ENCODE measurements around the gene NSMCE4A.
"Not testable (repeated sequence)": the region's sequence is repeated elsewhere in the genome, so short reads cannot be mapped to it uniquely, and the experiment has no call there.

NSMCE4A gene

DNA sequence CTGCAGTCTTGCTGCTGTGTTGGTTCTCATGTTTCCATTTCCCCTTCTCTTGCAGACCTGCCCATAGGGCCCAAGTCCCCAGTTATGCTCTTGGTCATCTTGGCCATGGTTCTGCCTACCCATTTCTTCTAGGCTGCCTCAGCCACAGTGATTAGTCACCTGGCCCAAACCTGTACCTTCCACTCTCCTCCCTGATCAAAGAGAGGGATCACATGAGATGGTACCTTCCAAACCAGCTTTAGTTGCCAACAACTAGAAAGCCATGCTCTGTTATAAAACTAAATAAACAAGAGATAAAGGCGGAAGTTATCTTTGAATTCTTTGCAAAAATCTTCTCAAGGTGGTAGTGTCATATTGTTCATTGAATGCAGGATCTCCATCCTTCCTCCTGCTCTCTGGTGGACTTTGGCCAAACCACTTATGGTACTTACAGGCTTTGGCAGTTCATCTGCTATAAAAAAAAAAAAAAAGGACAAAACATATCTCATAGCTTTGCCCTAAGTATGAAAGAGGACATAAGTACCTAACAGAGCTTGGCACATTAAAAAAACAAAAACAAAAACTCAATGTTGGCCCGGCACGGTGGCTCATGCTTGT, 39.7 kb upstream of the NSMCE4A start:
- Histone ChIP-seq H3K4me1 (ENCODE audit: control insufficient read depth, insufficient read depth, low read length) (peaks cover 22% of the 10 kb centered on the region), H3K4me3 (ENCODE audit: low read length in 2 of 2) (no peak overlapping the region), H3K27ac (ENCODE audit: low read length) (no peak overlapping the region), H3K9ac (ENCODE audit: low read length in 2 of 2) (no peak overlapping the region), H3K36me3 (ENCODE audit: control insufficient read depth in 2 of 2, insufficient read depth in 2 of 2, low read length in 2 of 2) (no peaks in the 10 kb centered on the region), H3K27me3 (ENCODE audit: control insufficient read depth in 1 of 2, insufficient read depth in 2 of 2, low read length in 2 of 2) (no peaks in the 10 kb centered on the region), H3K9me3 (ENCODE audit: control insufficient read depth in 2 of 2, low read length in 2 of 2) (no peaks in the 10 kb centered on the region)

GRCh38 chr10:122013311-122013780, 38.3 kb upstream of the NSMCE4A start:
- no peaks in the 10 kb centered on the region for H3K36me3 ChIP-seq (ENCODE audit: control insufficient read depth in 2 of 2, insufficient read depth in 2 of 2, low read length in 2 of 2)
- no peak overlapping the region for H3K9ac ChIP-seq (ENCODE audit: low read length in 2 of 2)
- peaks cover 15% of the 10 kb centered on the region for H3K4me1 ChIP-seq (ENCODE audit: control insufficient read depth, insufficient read depth, low read length)
- H3K27me3 ChIP-seq (ENCODE audit: control insufficient read depth in 1 of 2, insufficient read depth in 2 of 2, low read length in 2 of 2): no peaks in the 10 kb centered on the region
- no peak overlapping the region for H3K4me3 ChIP-seq (ENCODE audit: low read length in 2 of 2)
- peak overlapping the region; percentile 55 for H3K27ac ChIP-seq (ENCODE audit: low read length)
- H3K9me3 ChIP-seq (ENCODE audit: control insufficient read depth in 2 of 2, low read length in 2 of 2): no peaks in the 10 kb centered on the region

- H3K4me1 ChIP-seq (ENCODE audit: control insufficient read depth, insufficient read depth, low read length): peaks cover 15% of the 10 kb centered on the region
- H3K36me3 ChIP-seq (ENCODE audit: control insufficient read depth in 2 of 2, insufficient read depth in 2 of 2, low read length in 2 of 2): no peaks in the 10 kb centered on the region
- no peak overlapping the region for H3K9ac ChIP-seq (ENCODE audit: low read length in 2 of 2)
- no peaks in the 10 kb centered on the region for H3K27me3 ChIP-seq (ENCODE audit: control insufficient read depth in 1 of 2, insufficient read depth in 2 of 2, low read length in 2 of 2)
- H3K27ac ChIP-seq (ENCODE audit: low read length): peak overlapping the region; percentile 55
- no peak overlapping the region for H3K4me3 ChIP-seq (ENCODE audit: low read length in 2 of 2)
- H3K9me3 ChIP-seq (ENCODE audit: control insufficient read depth in 2 of 2, low read length in 2 of 2): no peaks in the 10 kb centered on the region
Measured at GRCh38 chr10:122012731-122013130, 37.7 kb upstream of the NSMCE4A start.

DNA sequence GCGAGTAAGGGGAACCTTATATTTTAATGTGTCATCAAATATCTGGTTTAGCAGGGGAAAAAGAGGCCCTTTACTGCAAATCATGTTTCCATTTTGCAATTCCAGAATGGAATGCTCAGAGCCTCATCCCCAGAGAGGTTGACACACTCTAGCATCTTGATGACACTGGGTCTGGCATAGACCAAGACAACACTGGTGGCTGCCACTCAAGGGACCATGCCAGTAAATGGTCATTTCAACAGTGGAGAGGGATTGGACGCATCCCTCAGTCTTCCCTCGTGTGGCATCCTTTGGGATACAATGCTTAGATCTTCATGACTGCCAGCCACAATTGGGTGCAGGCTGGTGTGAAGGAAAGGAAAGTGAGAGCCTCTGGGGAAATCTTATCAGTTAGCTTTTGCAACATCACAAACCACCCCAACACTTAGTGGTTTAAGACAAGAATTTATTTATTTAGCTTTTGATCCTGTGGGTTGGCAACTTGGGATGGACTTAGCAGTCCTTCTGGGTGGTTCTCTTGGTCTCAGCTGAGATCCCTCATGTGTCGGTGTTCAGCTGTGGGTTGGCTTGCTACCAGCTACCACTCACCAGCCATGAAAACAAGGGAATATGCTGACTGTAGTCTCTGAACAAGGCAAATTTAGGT, 35.5 kb upstream of the NSMCE4A start:
- H3K4me3 ChIP-seq (ENCODE audit: low read length in 2 of 2): no peak overlapping the region
- H3K36me3 ChIP-seq (ENCODE audit: control insufficient read depth in 2 of 2, insufficient read depth in 2 of 2, low read length in 2 of 2): no peaks in the 10 kb centered on the region
- H3K9me3 ChIP-seq (ENCODE audit: control insufficient read depth in 2 of 2, low read length in 2 of 2): no peaks in the 10 kb centered on the region
- no peaks in the 10 kb centered on the region for H3K27me3 ChIP-seq (ENCODE audit: control insufficient read depth in 1 of 2, insufficient read depth in 2 of 2, low read length in 2 of 2)
- H3K4me1 ChIP-seq (ENCODE audit: control insufficient read depth, insufficient read depth, low read length): peaks cover 15% of the 10 kb centered on the region
- H3K27ac ChIP-seq (ENCODE audit: low read length): no peak overlapping the region
- no peak overlapping the region for H3K9ac ChIP-seq (ENCODE audit: low read length in 2 of 2)

DNA sequence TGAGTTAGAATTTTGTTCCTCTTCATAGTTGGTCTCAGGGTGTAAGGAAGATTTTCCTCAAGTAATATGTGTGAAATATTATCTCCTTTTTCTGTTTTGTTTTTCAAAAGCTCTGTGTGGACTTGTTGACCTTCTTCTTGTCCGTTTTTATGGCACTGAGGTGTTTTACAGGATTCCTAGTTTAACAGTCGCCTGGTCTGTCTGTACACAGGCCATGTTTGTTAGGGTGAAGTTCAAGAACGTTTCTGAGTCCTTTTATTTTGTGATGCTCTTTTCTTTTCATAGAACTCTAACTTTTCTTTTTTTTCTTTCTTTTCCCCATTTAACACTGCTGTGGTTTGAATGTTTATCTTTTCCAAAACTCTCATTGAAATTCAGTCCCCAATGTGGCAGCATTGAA, 32.4 kb upstream of the NSMCE4A start:
- Histone ChIP-seq H3K27me3 (ENCODE audit: control insufficient read depth in 1 of 2, insufficient read depth in 2 of 2, low read length in 2 of 2) (no peaks in the 10 kb centered on the region), H3K27ac (ENCODE audit: low read length) (no peak overlapping the region), H3K9me3 (ENCODE audit: control insufficient read depth in 2 of 2, low read length in 2 of 2) (no peaks in the 10 kb centered on the region), H3K4me1 (ENCODE audit: control insufficient read depth, insufficient read depth, low read length) (peaks cover 4% of the 10 kb centered on the region), H3K4me3 (ENCODE audit: low read length in 2 of 2) (no peak overlapping the region), H3K36me3 (ENCODE audit: control insufficient read depth in 2 of 2, insufficient read depth in 2 of 2, low read length in 2 of 2) (no peaks in the 10 kb centered on the region), H3K9ac (ENCODE audit: low read length in 2 of 2) (no peak overlapping the region)

DNA sequence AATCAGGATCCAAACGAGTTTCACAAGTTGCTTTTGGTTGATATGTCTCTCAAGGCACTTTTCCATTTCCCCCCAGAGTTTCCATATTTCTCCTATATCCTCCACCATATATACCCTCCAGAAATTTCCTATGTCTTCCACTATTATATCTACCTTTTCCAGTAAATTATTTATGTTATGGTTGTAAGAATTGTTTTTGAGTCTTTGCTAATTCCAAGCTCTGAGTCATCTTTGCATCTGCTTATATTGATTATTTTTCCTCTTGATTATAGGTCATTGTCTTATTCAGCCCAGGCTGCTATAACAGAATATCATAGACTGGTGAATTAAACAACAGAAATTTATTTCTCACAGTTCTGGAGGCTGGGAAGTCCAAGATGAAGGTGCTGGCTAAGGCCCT, 26.7 kb upstream of the NSMCE4A start:
- no peak overlapping the region for H3K4me3 ChIP-seq (ENCODE audit: low read length in 2 of 2)
- peaks cover 0 to 4% of the 10 kb centered on the region in 2 donors for H3K36me3 ChIP-seq (ENCODE audit: control insufficient read depth in 2 of 2, insufficient read depth in 2 of 2, low read length in 2 of 2)
- H3K27me3 ChIP-seq (ENCODE audit: control insufficient read depth in 1 of 2, insufficient read depth in 2 of 2, low read length in 2 of 2): no peaks in the 10 kb centered on the region
- H3K27ac ChIP-seq (ENCODE audit: low read length): no peak overlapping the region
- H3K9me3 ChIP-seq (ENCODE audit: control insufficient read depth in 2 of 2, low read length in 2 of 2): peaks cover 0 to 9% of the 10 kb centered on the region in 2 donors
- H3K4me1 ChIP-seq (ENCODE audit: control insufficient read depth, insufficient read depth, low read length): peaks cover 18% of the 10 kb centered on the region
- H3K9ac ChIP-seq (ENCODE audit: low read length in 2 of 2): no peak overlapping the region

DNA sequence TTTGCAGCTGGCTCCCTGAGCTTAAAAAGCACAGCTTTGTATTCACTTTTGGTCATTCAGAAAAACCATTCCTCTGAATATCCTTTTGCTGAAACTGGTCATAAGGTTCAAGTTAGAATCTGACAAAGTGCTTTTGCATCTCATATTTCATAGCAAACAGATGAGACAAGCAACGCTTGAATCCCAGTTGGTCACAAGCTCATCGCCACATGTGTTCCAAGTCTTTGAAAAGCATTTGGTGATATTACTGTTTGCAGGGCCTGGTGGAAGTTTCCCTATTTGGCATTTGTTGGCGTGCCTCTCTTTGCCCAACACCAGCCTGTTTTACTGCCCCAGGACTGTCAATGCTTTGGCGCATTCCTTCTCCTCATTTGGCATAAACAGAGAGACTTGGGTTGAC, 24.3 kb upstream of the NSMCE4A start:
- H3K9me3 ChIP-seq (ENCODE audit: control insufficient read depth in 2 of 2, low read length in 2 of 2): peaks cover 0 to 9% of the 10 kb centered on the region in 2 donors
- H3K9ac ChIP-seq (ENCODE audit: low read length in 2 of 2): no peak overlapping the region
- no peaks in the 10 kb centered on the region for H3K27me3 ChIP-seq (ENCODE audit: control insufficient read depth in 1 of 2, insufficient read depth in 2 of 2, low read length in 2 of 2)
- peaks cover 0 to 4% of the 10 kb centered on the region in 2 donors for H3K36me3 ChIP-seq (ENCODE audit: control insufficient read depth in 2 of 2, insufficient read depth in 2 of 2, low read length in 2 of 2)
- peaks cover 40% of the 10 kb centered on the region for H3K4me1 ChIP-seq (ENCODE audit: control insufficient read depth, insufficient read depth, low read length)
- no peak overlapping the region for H3K4me3 ChIP-seq (ENCODE audit: low read length in 2 of 2)
- peak overlapping the region; percentile 31 for H3K27ac ChIP-seq (ENCODE audit: low read length)

DNA sequence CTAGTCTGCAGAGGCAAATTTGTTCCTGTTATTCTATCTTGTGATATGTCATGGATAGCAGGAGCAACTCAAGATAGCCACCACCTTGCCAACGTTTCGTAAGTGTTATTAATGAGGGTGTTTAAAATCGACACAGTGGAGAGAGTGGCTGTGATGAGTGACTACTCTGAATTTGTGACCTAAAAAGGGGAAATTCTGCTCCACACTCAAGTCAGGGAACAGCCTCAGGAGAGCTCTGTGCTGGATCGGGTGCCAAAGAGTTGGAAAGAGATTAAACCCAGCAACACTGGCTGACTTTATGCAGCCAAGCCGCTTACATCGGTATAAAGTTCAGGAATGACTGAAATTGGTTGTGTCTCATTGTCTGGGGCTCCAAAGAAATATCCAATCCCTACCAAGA, 23.4 kb upstream of the NSMCE4A start:
- H3K4me3 ChIP-seq (ENCODE audit: low read length in 2 of 2): peak overlapping the region in 1 of 2 donors; percentile 8
- H3K4me1 ChIP-seq (ENCODE audit: control insufficient read depth, insufficient read depth, low read length): peaks cover 48% of the 10 kb centered on the region
- peak overlapping the region in 1 of 2 donors; percentile 58 for H3K9ac ChIP-seq (ENCODE audit: low read length in 2 of 2)
- peaks cover 0 to 4% of the 10 kb centered on the region in 2 donors for H3K36me3 ChIP-seq (ENCODE audit: control insufficient read depth in 2 of 2, insufficient read depth in 2 of 2, low read length in 2 of 2)
- peak overlapping the region; percentile 95 for H3K27ac ChIP-seq (ENCODE audit: low read length)
- peaks cover 0 to 9% of the 10 kb centered on the region in 2 donors for H3K9me3 ChIP-seq (ENCODE audit: control insufficient read depth in 2 of 2, low read length in 2 of 2)
- H3K27me3 ChIP-seq (ENCODE audit: control insufficient read depth in 1 of 2, insufficient read depth in 2 of 2, low read length in 2 of 2): no peaks in the 10 kb centered on the region

- Histone ChIP-seq H3K27me3 (ENCODE audit: control insufficient read depth in 1 of 2, insufficient read depth in 2 of 2, low read length in 2 of 2) (no peaks in the 10 kb centered on the region), H3K9me3 (ENCODE audit: control insufficient read depth in 2 of 2, low read length in 2 of 2) (no peaks in the 10 kb centered on the region), H3K9ac (ENCODE audit: low read length in 2 of 2) (peak overlapping the region; percentile 58 to 82), H3K36me3 (ENCODE audit: control insufficient read depth in 2 of 2, insufficient read depth in 2 of 2, low read length in 2 of 2) (no peaks in the 10 kb centered on the region), H3K4me1 (ENCODE audit: control insufficient read depth, insufficient read depth, low read length) (peaks cover 57% of the 10 kb centered on the region), H3K27ac (ENCODE audit: low read length) (peak overlapping the region; percentile 95), H3K4me3 (ENCODE audit: low read length in 2 of 2) (peak overlapping the region; percentile 47 to 65)
Measured at GRCh38 chr10:121994429-121994941, 19.5 kb upstream of the NSMCE4A start.

DNA sequence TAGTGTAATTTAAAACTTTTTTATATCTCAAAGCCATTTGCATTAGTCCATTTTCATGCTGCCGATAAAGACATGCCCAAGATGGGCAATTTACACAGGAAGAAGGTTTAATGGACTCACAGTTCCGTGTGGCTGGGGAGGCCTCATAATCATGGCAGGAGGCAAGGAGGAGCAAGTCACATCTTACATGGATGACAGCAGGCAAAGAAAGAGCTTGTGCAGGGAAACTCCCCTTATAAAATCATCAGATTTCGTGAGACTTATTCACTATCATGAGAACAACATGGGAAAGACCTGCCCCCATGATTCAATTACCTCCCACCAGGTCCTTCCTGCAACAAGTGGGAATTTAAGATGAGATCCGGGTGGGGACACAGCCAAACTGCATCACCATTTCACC, 16.7 kb upstream of the NSMCE4A start:
- Histone ChIP-seq H3K27ac (ENCODE audit: low read length) (peak overlapping the region; percentile 24), H3K4me1 (ENCODE audit: control insufficient read depth, insufficient read depth, low read length) (peaks cover 39% of the 10 kb centered on the region)
- not testable (repeated sequence) for H3K9me3 ChIP-seq (ENCODE audit: control insufficient read depth in 2 of 2, low read length in 2 of 2); H3K27me3 ChIP-seq (ENCODE audit: control insufficient read depth in 1 of 2, insufficient read depth in 2 of 2, low read length in 2 of 2); H3K36me3 ChIP-seq (ENCODE audit: control insufficient read depth in 2 of 2, insufficient read depth in 2 of 2, low read length in 2 of 2); H3K4me3 ChIP-seq (ENCODE audit: low read length in 2 of 2); H3K9ac ChIP-seq (ENCODE audit: low read length in 2 of 2)
